ENCODE measurements around the gene CDC23. TPM values are rescaled to one million over a fixed set of nuclear protein-coding genes. Genes with fewer than 3 reads are reported as not detected.
"Not testable (repeated sequence)": the region's sequence is repeated elsewhere in the genome, so short reads cannot be mapped to it uniquely, and the experiment has no call there.

The CDC23 gene
- total RNA-seq, 1 donor from 2014 or later: 20.6 TPM

DNA sequence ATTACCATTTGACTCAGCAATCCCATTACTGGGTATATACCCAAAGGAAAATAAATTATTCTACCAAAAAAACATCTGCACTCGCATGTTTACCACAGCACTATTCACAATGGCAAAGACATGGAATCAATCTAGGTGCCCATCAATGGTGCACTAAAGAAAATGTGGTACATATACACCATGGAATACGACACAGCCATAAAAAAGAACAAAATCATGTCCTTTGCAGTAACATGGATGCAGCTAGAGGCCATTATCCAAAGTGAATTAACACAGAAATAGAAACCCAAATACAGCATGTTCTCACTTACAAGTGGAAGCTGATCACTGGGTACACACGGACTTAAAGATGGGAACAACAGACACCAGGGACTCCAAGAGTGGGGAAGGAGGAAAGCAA, 2.1 kb downstream of the CDC23 start:
- no peak for ATAC-seq

DNA sequence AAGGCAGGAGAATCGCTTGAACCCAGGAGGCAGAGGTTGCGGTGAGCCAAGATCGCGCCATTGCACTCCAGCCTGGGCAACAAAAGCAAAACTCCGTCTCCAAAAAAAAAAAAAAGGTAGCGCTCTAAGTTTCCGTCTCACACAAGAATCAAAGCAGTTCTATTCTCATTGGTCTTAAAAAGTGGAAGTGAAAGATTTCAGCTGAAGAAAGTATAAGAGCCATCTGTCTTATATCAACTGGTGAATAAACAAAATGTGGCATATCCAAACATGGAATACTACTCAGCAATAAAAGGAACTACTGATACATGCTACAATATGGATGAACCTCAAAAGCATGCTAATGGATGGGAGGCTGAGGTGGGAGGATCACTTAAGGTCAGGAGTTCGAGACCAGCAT, 19.3 kb downstream of the CDC23 start:
- not testable (repeated sequence) for ATAC-seq

DNA sequence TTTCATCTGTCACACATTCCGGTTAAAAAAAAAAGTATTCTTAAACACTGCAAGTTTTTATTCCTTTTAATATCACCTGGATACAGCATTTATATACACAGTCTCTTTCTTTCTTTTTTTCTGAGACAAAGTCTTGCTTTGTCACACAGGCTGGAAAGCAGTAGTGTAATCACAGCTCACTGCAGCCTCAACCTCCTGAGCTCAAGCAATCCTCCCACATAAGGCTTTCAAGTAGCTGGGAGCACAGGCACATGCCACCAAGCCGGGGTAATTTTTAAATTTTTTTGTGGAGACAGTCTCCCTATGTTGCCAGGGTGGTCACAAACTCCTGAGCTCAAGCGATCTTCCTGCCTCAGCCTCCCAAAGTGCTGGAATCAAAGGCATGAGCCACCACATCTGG, 20.3 kb downstream of the CDC23 start:
- ATAC-seq: no peak

DNA sequence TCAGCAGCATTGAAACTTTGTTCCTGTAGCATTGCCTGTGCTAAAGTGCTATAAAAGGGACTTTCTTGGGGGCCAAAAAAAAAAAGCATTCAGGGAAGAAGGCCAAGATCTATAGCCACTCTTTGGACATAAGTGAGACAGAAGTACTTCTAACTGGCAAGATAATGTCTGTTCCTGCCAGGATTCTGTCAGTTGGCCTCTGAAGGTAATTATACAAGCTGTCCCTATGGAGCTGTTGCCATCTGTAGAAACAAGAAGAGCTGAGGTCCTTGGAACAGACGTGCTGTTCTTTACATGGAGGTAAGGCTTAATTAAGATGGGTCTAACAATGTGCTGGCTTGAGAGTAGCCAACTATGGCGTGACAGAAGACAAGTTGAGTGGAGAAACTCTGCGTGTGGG, 24.5 kb downstream of the CDC23 start:
- ATAC-seq: no peak

DNA sequence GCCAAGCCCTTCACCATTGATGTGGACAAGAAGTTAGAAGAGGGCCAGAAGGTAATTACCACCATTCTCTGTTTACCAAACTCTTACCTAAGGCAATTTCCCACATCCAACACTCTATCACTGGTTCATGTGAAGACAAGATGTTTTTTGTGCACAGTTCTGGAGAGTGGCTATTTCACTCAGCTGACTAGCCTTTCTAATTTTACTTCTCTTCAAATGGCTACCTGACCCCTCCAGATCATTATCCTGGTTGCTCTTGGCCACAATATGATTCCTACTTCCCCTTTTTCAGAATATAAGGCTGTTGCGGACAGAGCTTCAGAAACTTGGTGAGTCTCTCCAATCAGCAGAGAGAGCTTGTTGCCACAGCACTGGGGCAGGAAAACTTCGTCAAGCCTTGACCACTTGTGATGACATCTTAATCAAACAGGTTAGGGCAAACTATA, 27.1 kb downstream of the CDC23 start:
- no peak for ATAC-seq

DNA sequence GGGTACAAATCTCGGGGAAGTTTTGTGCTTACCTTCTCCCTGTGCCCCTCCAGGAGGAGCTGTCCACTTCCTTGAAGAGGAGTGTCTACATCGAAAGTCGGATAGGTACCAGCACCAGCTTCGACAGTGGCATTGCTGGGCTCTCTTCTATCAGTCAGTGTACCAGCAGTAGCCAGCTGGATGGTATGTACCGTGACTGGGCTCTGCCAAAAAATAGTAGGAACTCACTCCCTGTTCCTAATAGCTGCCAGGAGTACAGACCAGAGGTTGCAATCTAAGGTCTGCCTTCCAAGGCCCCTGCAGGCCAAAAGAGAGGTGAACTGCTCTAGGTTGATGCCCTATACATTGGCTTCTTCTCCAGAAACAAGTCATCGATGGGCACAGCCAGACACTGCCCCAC, 30.3 kb downstream of the CDC23 start:
- no peak for ATAC-seq

DNA sequence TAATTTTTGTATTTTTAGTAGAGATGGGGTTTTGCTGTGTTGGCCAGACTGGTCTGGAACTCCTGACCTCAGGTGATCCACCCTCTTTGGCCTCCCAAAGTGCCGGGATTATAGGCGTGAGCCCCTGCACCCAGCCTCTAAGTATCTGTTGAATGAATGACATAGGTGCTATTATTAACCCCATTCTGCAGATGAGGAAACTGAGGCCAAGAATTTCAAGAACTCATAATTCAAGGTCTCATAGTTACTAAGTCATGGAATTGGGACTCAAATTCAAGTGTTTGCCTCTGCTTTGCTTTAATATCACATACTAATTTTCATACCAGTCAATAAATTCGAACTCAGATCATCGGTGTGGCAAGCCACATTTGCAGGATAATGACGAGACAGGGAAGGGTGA, 32.3 kb downstream of the CDC23 start:
- no peak for ATAC-seq

DNA sequence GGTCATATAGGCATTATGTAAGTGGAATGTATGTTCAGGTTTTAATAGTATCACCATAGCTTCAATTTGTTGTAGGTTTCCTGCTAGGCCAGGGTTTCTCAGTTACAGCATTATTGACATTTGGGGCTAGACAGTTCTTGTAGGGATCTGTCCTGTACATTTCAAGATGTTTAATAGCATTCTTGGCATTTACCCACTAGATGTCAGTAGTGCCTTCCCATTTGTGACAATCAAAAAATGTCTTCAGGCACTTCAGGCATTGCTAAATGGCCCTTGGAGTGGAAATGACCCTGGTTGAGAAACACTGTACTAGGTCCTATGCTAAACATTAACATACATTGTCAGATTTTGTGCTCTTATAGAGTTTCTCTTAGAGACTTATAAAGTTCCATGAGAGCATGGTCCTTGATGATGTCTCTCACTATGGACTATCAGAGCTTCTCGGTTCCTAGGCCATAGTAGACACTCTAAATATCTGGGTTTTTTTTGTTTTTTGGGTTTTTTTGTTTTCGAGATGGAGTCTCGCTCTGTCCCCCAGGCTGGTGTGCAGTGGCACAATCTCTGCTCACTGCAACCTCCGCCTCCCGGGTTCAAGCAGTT, 32.8 kb downstream of the CDC23 start:
- ATAC-seq: peak; percentile 45

DNA sequence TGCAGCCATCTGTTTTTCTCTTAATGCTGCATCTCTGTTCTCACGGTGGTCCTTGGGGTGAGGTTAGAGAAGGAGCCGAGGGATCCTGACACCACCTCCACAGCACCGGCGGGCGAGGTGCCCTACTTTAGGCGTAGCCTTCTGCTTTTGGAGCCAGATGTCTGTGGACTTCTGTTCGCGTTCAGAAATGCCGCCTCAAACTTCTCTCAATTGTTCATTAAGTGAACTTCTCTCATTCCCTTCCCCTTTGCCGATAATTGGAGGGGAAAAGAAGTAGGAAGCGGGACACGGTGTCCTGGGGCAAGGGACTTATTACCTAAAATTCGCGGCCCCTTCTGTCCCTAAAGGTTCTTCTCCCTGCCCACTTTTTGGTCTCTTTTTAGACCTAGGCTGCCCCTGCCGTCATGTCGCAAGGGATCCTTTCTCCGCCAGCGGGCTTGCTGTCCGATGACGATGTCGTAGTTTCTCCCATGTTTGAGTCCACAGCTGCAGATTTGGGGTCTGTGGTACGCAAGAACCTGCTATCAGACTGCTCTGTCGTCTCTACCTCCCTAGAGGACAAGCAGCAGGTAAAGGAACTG, 33.8 kb downstream of the CDC23 start:
- no peak for ATAC-seq

DNA sequence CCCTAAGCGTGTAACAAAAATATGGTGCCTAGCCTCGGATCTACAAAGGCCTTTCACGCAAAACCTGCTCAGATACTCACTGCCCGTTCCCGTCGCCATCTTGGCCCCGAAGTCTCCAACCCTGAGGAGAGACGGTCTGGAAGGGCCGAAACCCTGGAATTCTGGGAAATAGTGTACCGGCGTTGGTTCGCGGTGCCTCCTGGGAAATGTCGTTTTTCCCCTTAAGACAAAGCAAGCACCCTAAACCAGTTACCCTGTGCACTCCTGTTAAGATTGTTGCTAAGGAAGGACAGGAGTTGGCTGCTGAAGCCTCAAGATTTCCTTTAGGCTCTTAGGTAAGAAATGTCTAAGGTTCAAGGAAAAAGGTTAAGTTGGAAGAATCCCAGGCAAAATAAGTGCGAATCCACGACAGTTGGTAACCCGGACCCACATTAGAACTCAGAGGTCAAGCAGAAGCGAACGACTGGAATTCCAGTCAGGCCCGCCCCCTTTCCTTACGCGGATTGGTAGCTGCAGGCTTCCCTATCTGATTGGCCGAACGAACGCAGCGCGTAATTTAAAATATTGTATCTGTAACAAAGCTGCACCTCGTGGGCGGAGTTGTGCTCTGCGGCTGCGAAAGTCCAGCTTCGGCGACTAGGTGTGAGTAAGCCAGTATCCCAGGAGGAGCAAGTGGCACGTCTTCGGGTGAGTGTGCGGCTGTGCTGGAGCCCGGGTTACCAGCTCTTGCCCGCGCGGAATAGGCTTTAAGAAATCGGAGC, 34.4 kb downstream of the CDC23 start, which contains the start of the genes BRD8 and KIF20A:
BRD8 (minus strand) TSS at position 115 of the 761 bp plus-strand sequence; CDS start at position 99, 16 bp downstream.
KIF20A (plus strand) TSS at position 597 of the 761 bp plus-strand sequence. CDS start 569 bp downstream, outside the sequence.
- peak; percentile 94 for ATAC-seq

DNA sequence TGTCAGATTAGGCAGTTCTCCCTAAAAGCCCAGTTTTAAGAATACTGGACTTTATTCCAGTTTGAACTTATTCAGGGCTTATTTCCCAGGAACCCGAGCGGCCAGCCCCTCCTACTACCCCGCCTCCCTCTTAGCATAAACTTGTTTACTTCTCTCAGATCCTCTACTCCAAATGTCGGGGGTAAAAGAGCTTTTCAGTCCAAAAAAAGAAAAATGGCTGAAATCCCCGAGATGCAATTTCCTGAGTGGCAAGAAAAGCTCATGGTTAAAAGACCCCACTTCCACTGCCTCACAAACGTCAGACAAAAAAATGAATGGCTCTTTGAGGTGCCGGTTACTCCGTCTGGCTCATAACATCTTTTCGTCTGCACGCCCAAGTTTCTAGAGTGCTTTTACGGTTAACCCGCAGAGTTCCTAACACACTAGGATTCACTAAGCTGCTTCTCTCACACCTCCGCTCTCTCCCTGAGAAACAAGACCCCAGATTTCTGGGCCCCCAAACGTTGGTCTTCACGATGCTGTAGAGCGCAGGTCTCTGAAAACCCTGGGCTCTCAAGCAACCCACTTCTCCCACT, 35.1 kb downstream of the CDC23 start:
- no peak for ATAC-seq

DNA sequence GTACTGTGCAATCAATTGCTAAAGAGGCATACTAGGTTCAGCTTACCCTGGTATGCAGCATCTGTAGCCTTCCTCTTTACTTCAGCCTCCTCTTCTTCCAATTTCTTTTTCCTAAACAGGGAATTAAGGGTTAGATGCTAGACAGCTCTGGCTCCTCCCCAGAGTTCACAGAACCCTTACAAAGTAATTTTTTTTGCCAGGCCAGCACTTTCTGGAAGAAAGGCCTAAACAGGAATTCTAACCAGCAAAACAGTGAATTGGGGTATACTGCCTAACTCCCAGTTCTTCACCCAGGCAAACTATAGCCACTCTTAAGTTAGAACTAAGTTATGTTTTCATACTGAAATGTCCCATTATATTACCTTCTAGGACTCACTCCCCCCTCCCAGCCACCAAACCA, 42.8 kb downstream of the CDC23 start:
- no peak for ATAC-seq

DNA sequence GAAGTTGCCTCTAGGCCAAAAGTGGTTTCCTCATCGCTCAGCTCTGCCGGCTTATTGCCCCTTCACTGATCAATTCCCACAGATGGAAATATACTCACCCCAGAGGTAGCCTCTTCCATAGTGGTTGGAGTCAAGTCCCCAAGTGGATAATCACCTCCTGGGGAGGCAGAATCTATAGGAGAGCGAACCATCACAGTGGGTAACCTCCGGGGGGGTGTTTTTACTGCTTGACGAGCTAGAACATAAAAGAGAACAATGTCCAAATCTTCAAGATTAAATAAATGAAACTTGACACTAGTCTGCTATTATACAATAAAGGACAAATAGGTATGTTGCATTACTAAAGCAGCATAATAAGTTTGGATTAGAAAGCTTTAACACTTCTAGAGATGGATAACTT, 44.0 kb downstream of the CDC23 start:
- ATAC-seq: no peak

DNA sequence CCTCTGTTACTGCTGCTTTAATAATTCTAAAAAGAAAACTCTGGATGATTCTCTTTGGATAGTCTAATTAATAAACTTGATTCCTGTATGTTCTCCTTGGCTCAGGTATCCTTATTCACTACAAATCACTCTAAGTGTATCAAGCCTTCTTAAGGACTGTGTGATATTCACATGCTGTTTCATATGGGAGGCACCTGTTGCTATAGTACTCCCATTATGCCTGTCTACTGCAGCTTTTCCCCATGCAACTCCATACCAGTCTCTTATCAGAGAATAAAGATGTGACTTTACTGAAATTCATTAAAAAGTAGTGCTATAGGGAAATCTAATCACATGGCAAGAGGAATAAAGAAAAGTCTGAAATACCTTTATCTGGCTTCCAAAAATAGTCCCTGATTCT, 49.4 kb downstream of the CDC23 start:
- ATAC-seq: no peak

DNA sequence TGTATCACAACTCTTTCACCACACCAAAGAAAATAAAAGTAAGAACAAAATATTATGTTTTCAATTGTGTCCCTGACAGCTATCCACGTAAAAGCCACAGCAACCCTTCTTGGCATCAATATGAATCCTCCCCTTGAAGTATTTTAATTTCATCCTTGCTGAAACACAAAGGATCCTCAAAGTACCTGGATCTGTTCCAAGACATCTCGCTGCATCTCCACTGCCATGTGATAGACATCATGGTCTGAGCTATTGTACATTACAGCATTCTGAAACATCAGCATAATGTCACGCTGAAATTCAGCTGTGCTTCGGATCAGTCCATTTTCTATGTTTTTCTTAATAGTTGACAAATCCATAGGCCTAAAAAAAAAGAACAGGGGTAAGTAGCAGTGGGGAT, 52.4 kb downstream of the CDC23 start:
- no peak for ATAC-seq

DNA sequence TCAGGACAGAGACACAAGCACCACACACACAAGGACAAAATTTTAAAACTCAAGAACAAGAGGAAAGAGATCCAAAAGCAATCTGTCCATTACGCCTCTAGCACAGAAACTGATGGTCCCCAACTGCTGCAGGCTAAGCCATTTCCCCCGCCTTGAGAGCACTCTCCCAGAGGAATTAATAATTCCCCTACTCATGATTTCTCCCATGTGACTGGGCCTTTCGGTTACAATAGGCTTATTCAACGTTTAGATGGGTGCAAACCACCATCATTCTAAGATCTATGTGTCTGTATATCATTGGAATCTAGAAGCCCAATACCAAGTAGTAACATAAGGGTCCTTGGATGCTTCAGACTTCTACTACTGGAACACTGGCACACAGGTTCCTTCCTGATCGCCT, 53.5 kb downstream of the CDC23 start:
- ATAC-seq: no peak

DNA sequence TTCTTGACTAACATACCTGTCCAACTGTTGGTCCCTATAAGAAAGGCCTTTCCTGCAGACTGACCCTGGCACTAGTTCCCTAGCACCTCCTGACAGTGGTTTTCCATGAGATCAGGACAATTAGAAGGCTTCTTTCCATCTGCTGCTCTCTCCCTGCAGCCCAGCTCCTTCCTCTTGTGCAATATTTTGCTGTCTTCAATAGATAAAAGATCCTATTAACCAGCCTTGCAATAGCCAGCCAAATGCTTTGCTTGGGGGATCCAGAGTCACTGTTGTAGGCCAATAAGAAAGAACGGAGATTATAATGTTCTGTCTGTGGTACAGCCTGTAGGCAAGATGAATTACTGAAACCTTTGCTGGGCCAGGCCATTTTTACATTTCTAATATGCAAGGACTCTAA, 55.5 kb downstream of the CDC23 start:
- no peak for ATAC-seq

DNA sequence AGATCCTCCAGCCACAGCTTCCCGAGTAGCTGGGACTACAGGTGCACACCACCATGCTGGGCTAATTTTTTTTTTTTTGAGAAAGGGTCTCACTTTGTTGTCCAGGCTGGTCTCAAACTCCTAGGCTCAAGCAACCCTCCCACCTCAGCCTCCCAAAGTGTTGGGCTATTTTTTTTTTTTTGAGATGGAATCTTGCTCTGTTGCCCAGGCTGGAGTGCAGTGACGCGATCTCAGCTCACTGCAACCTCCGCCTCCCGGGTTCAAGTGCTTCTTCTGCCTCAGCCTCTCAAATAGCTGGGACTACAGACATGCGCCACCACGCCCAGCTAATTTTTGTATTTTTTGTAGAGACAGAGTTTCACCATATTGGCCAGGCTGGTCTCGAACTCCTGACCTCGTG, 57.1 kb downstream of the CDC23 start:
- not testable (repeated sequence) for ATAC-seq

DNA sequence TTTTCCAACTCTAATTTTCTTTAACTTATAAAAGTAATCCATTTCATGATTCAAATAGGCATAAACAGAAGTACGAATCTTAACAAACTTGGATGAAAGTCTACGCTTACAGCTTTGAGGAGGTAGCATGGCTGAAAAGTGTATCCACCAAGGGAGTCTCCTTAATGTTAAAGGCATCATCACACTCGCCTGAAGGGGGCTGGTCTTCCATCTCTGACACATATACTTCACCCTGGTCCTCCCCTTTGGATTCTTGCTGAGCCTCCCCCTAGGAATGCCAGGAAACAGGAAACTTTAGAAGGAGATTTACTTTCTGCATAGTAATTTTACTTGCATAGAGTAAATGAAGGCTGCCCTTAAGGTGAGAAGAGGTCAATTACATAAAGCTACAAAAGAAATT, 63.6 kb downstream of the CDC23 start:
- ATAC-seq: no peak

DNA sequence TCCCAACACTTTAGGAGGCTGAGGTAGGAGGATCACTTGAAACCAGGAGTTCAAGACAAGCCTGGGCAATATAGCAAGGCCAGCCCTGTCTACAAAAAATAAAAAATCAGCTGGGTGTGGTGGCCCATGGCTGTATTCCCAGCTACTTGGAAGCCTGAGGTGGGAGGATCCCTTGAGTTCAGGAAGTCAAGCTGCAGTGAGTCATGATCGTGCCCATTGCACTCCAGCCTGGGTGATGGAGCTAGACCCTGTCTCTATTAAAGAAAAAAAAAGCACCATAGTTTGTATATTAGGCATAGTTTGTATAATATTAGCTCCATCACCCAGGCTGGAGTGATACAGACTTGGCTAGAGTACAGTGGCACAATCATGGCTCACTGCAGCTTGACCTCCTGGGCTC, 64.3 kb downstream of the CDC23 start:
- ATAC-seq: peak; percentile 92

DNA sequence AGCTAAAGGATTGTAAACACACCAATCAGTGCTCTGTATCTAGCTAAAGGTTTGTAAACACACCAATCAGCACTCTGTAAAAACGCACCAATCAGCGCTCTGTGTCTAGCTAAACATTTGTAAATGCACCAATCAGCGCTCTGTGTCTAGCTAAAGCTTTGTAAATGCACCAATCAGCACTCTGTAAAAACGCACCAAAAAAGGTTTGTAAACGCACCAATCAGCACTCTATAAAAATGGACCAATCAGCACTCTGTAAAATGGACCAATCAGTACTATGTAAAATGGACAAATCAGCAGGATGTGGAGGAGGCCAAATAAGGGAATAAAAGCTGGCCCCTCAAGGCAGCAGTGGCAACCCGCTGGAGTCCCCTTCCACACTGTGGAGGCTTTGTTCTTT, 69.5 kb downstream of the CDC23 start:
- not testable (repeated sequence) for ATAC-seq

DNA sequence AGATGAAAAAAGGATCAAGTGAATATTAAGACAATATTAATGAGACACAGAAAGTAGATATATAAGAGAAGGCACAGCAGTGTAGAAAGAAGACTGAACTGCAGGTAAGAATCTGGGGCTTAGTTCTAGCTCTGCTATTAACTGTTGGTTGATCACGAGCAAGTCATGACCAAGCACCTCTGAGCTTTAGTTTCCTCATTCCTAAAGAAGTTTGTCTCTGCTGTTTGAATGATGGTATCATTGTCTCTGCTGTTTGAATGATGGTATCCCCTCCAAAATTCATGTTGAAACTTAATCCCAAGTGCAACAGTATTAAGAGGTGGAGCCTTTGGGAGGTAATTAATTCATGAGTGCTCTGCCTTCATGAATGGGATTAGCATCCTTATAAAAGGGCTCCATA, 71.4 kb downstream of the CDC23 start:
- ATAC-seq: peak; percentile 62

DNA sequence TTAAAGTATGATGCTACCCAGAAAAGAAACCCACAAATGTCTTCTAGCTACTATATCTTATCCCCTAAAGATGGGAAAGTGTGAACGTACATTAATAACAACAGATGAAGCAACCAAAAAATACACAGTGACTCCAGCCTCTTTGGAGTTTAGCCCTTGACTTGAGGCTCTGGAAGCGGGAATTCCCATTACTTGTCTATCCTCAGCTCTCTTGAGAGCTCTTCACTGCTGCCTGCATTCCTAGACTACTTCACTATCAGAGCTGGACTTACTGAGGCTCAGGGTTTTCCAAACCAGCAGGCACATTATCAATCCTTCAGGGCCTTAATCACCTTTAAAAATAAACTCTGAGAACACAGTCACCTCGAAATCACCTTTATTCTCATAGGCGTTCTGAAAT, 72.9 kb downstream of the CDC23 start:
- ATAC-seq: no peak

DNA sequence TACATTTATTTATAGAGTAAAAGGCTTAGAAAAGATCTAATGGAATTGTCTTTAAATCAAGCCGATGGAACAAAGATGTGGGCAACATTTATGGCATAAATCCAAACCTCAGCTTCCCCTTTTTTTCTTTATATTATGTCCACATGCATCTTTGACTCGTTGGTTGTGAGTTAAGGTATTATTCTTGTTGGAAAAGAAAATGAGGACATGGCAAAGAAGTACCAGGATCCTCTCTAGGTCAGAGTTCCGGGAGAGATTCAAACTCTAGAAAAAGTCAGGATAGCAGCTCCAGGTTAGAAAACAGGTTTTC, 73.4 kb downstream of the CDC23 start:
- ATAC-seq: no peak
